SK-N-SH (cell line): Measurements from ENCODE around the gene EEF2K.

ENCODE experiments used
- CTCF ChIP-seq: fragments of 200-600 bp; sonication (generic); IDR thresholded peaks from 2 replicates; pipeline ENCODE4 v1.6.1; 2017; ENCODE audit warnings: antibody characterized with exemption, mild to moderate bottlenecking, moderate library complexity
- ELF1 ChIP-seq: IDR thresholded peaks from 2 replicates; pipeline ENCODE4 v1.4.0; 2012
- GABPA ChIP-seq: IDR thresholded peaks from 2 replicates; pipeline ENCODE4 v1.4.0; 2012; ENCODE audit warnings: low read depth, mild to moderate bottlenecking
- GATA2 ChIP-seq: sonication (generic); formaldehyde crosslinking; IDR thresholded peaks from 2 replicates; pipeline ENCODE4 v1.5.0; 2020; ENCODE audit warnings: mild to moderate bottlenecking, missing genetic modification reagents
- RAD21 ChIP-seq: IDR thresholded peaks from 2 replicates; pipeline ENCODE4 v1.6.1; 2012; ENCODE audit warnings: mild to moderate bottlenecking, low read length
- REST ChIP-seq: IDR thresholded peaks from 2 replicates; pipeline ENCODE4 v1.6.1; 2012; ENCODE audit warnings: mild to moderate bottlenecking, low read depth, low read length, moderate library complexity
- TCF12 ChIP-seq: IDR thresholded peaks from 2 replicates; pipeline ENCODE4 v1.4.0; 2012

- peak; percentile 48; the same call in 1 of the 2 replicates for TF ChIP-seq ELF1
- TF ChIP-seq TCF12, result no peak
- TF ChIP-seq CTCF, result no peak
- no peak for TF ChIP-seq GABPA
- TF ChIP-seq REST, result no peak
- no peak for TF ChIP-seq GATA2 (CRISPR knock-in tag)
- TF ChIP-seq RAD21, result no peak
Observed at GRCh38 chr16:22190776-22191531, 15.1 kb upstream of the EEF2K start.
